MM.1S (cell line): Measurements from ENCODE around the gene FBXL17.

Experiments
- DNase-seq: peaks from one replicate; pipeline ENCODE4 v3.0.0-alpha.2; 2015
- H2AFZ ChIP-seq: fragments of 300-600 bp; sonication (generic); 2 replicates; pipeline ENCODE4 v1.6.0; 2016; ENCODE audit warnings: antibody characterized with exemption, low read length
- H3F3A ChIP-seq: fragments of 300-600 bp; sonication (generic); 2 replicates; pipeline ENCODE4 v1.6.1; 2016; ENCODE audit warnings: mild to moderate bottlenecking, antibody characterized with exemption, low read length, moderate library complexity, mixed read lengths; ENCODE audit not compliant: insufficient read depth
- H3K27ac ChIP-seq: fragments of 300-600 bp; sonication (generic); 2 replicates; pipeline ENCODE4 v1.5.1; 2016; ENCODE audit warnings: mild to moderate bottlenecking, low read length
- H3K27me3 ChIP-seq: fragments of 300-600 bp; sonication (generic); replicated peaks from 2 replicates; pipeline ENCODE4 v1.6.0; 2016; ENCODE audit warnings: low read length; ENCODE audit not compliant: insufficient read depth
- H3K36me3 ChIP-seq: fragments of 300-600 bp; sonication (generic); replicated peaks from 2 replicates; pipeline ENCODE4 v1.6.1; 2016; ENCODE audit warnings: mild to moderate bottlenecking, low read length, mixed read lengths; ENCODE audit not compliant: insufficient read depth
- H3K4me1 ChIP-seq: fragments of 300-600 bp; sonication (generic); 2 replicates; pipeline ENCODE4 v1.6.1; 2016; ENCODE audit warnings: low read length, mixed read lengths
- H3K4me2 ChIP-seq: fragments of 300-600 bp; sonication (generic); 2 replicates; pipeline ENCODE4 v1.6.0; 2016; ENCODE audit warnings: low read depth, low read length
- H3K4me3 ChIP-seq: fragments of 300-600 bp; sonication (generic); 2 replicates; pipeline ENCODE4 v1.5.1; 2016; ENCODE audit warnings: low read length, mixed read lengths
- H3K79me2 ChIP-seq: fragments of 300-600 bp; sonication (generic); 2 replicates; pipeline ENCODE4 v1.6.1; 2016; ENCODE audit warnings: mixed run types, low read length, mixed read lengths
- H3K9ac ChIP-seq: fragments of 300-600 bp; sonication (generic); 2 replicates; pipeline ENCODE4 v1.6.1; 2016; ENCODE audit warnings: low read length, mixed read lengths
- H3K9me2 ChIP-seq: fragments of 300-600 bp; sonication (generic); replicated peaks from 2 replicates; pipeline ENCODE4 v1.6.1; 2016; ENCODE audit warnings: mild to moderate bottlenecking, low read length, mixed read lengths; ENCODE audit not compliant: insufficient read depth
- H3K9me3 ChIP-seq: fragments of 300-600 bp; sonication (generic); replicated peaks from 2 replicates; pipeline ENCODE4 v1.6.1; 2016; ENCODE audit warnings: mild to moderate bottlenecking, low read length, mixed read lengths; ENCODE audit not compliant: insufficient read depth
- H4K20me1 ChIP-seq: fragments of 300-600 bp; sonication (generic); 2 replicates; pipeline ENCODE4 v1.6.1; 2016; ENCODE audit warnings: mild to moderate bottlenecking, low read length, moderate library complexity, mixed read lengths; ENCODE audit not compliant: insufficient read depth
- EZH2 ChIP-seq: fragments of 300-600 bp; sonication (generic); optimal IDR thresholded peaks from 2 replicates; pipeline ENCODE3; 2017; ENCODE audit warnings: low read depth, mild to moderate bottlenecking, antibody characterized with exemption, low read length, mixed read lengths
- EZH2phosphoT487 ChIP-seq: fragments of 300-600 bp; sonication (generic); IDR thresholded peaks from 2 replicates; pipeline ENCODE4 v1.6.1; 2018; ENCODE audit warnings: antibody characterized with exemption, low read length
- TF ChIP-seq, protein P1 (sequence below): fragments of 300-600 bp; sonication (generic); IDR thresholded peaks from 2 replicates; pipeline ENCODE4 v1.5.1; 2016; ENCODE audit warnings: antibody characterized with exemption, low read length, mixed read lengths

Gene FBXL17

DNA sequence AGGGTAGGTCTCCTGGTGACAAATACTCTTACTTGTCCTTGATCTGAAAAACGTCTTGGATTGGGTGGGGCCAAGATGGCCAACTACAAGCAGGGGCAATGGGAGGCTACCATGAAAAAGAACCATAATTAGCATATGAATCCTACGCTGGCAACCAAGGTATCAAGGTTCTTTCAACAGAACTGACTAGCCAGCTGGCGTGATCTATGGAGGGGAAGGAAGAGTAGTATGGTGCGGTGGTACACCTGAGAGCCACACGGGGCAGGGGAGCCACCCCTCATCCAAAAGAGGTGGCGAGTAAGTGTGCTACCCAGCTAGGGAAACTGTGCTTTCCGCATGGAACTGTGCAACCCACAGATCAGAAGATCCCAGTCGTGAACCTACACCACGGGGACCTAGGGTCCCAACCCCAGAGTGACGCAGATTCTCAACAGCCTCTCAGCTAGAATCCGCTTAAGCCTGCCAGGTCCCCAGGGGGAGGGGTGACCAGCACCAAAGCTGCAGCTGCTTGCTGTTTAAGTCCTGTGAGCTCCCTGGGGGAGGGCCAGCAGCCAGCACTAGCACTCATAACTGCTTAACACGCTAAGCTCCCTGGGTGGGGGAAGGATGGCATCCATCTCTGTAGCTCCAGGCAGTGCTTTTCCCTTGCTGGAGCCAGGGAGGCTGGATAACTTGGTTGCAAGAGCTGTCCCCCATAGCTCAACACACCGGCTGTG, 334.8 kb downstream of the FBXL17 start:
- DNase-seq, result no peak
- no peak overlapping the region for H3K4me3 ChIP-seq
- TF ChIP-seq EZH2 (no peak), EZH2phosphoT487 (no peak)
- TF ChIP-seq, protein P1, sequence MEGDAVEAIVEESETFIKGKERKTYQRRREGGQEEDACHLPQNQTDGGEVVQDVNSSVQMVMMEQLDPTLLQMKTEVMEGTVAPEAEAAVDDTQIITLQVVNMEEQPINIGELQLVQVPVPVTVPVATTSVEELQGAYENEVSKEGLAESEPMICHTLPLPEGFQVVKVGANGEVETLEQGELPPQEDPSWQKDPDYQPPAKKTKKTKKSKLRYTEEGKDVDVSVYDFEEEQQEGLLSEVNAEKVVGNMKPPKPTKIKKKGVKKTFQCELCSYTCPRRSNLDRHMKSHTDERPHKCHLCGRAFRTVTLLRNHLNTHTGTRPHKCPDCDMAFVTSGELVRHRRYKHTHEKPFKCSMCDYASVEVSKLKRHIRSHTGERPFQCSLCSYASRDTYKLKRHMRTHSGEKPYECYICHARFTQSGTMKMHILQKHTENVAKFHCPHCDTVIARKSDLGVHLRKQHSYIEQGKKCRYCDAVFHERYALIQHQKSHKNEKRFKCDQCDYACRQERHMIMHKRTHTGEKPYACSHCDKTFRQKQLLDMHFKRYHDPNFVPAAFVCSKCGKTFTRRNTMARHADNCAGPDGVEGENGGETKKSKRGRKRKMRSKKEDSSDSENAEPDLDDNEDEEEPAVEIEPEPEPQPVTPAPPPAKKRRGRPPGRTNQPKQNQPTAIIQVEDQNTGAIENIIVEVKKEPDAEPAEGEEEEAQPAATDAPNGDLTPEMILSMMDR, result no peak
- no peak overlapping the region for H3K4me2 ChIP-seq
- no peaks in the 10 kb centered on the region for H3K79me2 ChIP-seq
- H3K36me3 ChIP-seq, result no peaks in the 10 kb centered on the region
- no peaks in the 10 kb centered on the region for H3K9me2 ChIP-seq
- H3K9ac ChIP-seq, result no peak overlapping the region
- no peaks in the 10 kb centered on the region for H3K4me1 ChIP-seq
- no peak overlapping the region for H3K27ac ChIP-seq
- no peaks in the 10 kb centered on the region for H3K27me3 ChIP-seq
- no peaks in the 10 kb centered on the region for H3F3A ChIP-seq
- no peaks in the 10 kb centered on the region for H3K9me3 ChIP-seq
- H2AFZ ChIP-seq, result no peak overlapping the region
- no peaks in the 10 kb centered on the region for H4K20me1 ChIP-seq

DNA sequence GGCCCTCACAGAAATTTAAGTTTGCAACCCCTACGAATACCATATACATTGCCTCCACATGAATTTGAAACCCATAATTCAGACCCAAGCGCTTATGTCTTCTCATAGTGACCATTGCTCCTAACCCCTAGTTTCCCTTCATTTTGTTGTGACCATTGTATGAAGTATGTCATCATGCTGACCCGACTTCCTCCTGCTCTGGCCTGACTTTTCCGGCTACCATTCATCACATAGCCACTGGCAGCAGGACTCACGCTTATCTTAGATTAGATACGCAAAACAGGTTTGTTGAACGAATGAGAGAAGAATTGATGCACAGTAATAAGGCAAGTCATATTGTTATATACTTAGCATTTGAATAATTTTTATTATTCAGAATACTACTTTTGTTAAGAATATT, 345.4 kb downstream of the FBXL17 start:
- TF ChIP-seq, protein P1, result no peak
- TF ChIP-seq EZH2phosphoT487 (no peak), EZH2 (no peak)
- no peak overlapping the region for H3K4me2 ChIP-seq
- no peaks in the 10 kb centered on the region for H3F3A ChIP-seq
- H3K36me3 ChIP-seq, result no peaks in the 10 kb centered on the region
- H3K9me2 ChIP-seq, result no peaks in the 10 kb centered on the region
- H3K4me3 ChIP-seq, result no peak overlapping the region
- no peaks in the 10 kb centered on the region for H3K4me1 ChIP-seq
- no peak overlapping the region for H3K9ac ChIP-seq
- no peak for DNase-seq
- H4K20me1 ChIP-seq, result no peaks in the 10 kb centered on the region
- no peaks in the 10 kb centered on the region for H3K79me2 ChIP-seq
- no peak overlapping the region for H2AFZ ChIP-seq
- no peaks in the 10 kb centered on the region for H3K9me3 ChIP-seq
- H3K27me3 ChIP-seq, result no peaks in the 10 kb centered on the region
- H3K27ac ChIP-seq, result no peak overlapping the region

DNA sequence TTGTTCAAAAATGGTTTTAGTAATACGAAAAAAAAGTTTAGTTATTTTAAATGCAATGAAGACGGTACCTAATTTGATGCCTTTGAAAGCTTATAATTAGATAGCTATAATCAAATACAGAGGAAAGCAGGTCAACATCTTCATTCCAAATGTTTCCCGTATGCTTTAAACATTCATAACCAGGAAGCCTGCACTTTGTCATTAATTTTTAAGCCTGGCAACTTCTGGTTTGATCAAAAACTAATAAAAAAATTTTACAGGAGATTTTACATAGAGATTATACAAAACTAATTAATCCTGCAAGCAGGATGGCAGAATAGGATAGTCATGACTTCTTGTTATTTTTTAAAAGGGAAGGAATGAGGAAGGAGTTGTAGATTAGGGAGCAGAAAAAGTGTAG, 353.0 kb downstream of the FBXL17 start:
- Histone ChIP-seq H4K20me1 (no peaks in the 10 kb centered on the region), H3K9ac (no peak overlapping the region), H3K79me2 (no peaks in the 10 kb centered on the region), H2AFZ (no peak overlapping the region), H3K4me2 (no peak overlapping the region), H3K9me3 (no peaks in the 10 kb centered on the region), H3K4me3 (no peak overlapping the region), H3K27me3 (no peaks in the 10 kb centered on the region), H3K36me3 (no peaks in the 10 kb centered on the region), H3K9me2 (no peaks in the 10 kb centered on the region), H3K4me1 (no peaks in the 10 kb centered on the region), H3F3A (no peaks in the 10 kb centered on the region), H3K27ac (no peak overlapping the region)
- TF ChIP-seq EZH2phosphoT487 (no peak), EZH2 (no peak)
- TF ChIP-seq, protein P1, result no peak
- no peak for DNase-seq
